HEK293T (cell line): ENCODE data around the gene C9orf85.

Experiments used
- ARNT ChIP-seq: fragments of 450-650 bp; IDR thresholded peaks from 2 replicates; pipeline ENCODE4 v1.6.1; 2017; ENCODE audit warnings: mild to moderate bottlenecking
- BHLHE40 ChIP-seq: fragments of 450-650 bp; IDR thresholded peaks from 2 replicates; pipeline ENCODE4 v1.6.1; 2016; ENCODE audit warnings: mild to moderate bottlenecking, moderate library complexity, borderline replicate concordance
- FOXA1 ChIP-seq: fragments of 450-650 bp; IDR thresholded peaks from 2 replicates; pipeline ENCODE4 v1.6.1; 2016; ENCODE audit warnings: mild to moderate bottlenecking
- FOXK2 ChIP-seq: fragments of 450-650 bp; IDR thresholded peaks from 2 replicates; pipeline ENCODE4 v1.6.1; 2016; ENCODE audit warnings: mild to moderate bottlenecking
- SP1 ChIP-seq: fragments of 450-650 bp; IDR thresholded peaks from 2 replicates; pipeline ENCODE4 v1.6.1; 2017
- SUZ12 ChIP-seq: fragments of 450-650 bp; IDR thresholded peaks from 2 replicates; pipeline ENCODE4 v1.6.1; 2016; ENCODE audit warnings: mild to moderate bottlenecking
- TARDBP ChIP-seq: fragments of 450-650 bp; IDR thresholded peaks from 2 replicates; pipeline ENCODE4 v1.6.1; 2016

DNA sequence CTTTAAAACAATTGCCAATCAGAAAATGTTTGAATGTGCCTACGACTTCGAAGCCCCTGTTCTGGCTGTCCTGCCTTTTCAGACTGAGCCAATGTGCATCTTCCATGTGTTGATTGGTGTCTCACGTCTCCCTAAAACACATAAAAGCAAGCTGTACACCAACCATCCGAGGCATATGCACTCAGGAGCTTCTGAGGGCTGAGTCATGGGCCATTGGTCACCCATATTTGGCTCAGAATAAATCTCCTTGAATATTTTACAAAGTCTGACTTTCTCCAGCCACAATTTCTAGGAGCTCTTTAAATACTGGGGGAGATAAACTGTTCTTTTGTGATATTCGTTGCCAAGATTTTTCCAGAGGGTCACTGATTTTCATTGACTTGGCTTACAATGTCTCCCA lies 95.1 kb downstream of the C9orf85 start:
- TF ChIP-seq BHLHE40 = no peak
- TF ChIP-seq FOXA1 = no peak
- no peak for TF ChIP-seq TARDBP
- TF ChIP-seq SUZ12 = no peak
- no peak for TF ChIP-seq SP1
- no peak for TF ChIP-seq ARNT
- no peak for TF ChIP-seq FOXK2
